ENCODE measurements around the gene SMARCAD1. TPM values are rescaled to one million over a fixed set of nuclear protein-coding genes. Genes with fewer than 3 reads are reported as not detected.

Gene SMARCAD1
- total and polyA plus RNA-seq, 2 donors (not counting 1 experiment from before 2014, with no cell fraction given), result 24.8 to 30.7 TPM

DNA sequence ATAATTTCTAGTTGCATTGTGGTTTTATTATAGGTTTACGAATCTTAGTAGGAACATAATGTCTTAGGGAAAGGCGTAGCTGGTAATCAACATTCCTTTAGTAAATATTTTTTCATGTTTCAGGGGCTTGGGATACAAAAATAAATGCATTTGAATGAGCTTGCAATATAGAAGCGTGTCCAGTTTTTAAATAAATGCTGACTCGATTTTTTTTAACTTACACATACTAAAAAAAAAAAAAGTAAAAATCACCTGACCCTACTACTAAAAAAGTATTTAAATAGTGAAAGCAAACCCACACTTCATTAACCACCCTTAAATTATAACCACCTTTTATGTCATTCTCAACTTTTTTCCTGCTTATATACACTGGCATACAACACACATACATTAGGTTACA lies 29.6 kb downstream of the SMARCAD1 start:
- no peaks in the 10 kb centered on the region for H4K20me1 ChIP-seq (ENCODE audit: control insufficient read depth, extremely low read depth, insufficient read depth, low read length)
- no peaks in the 10 kb centered on the region for H3K9me3 ChIP-seq (ENCODE audit: control insufficient read depth, insufficient read depth, low read depth, low read length)
- H3K4me1 ChIP-seq (ENCODE audit: control insufficient read depth, extremely low read depth, insufficient read depth, low read length), result no peaks in the 10 kb centered on the region
- H3K9ac ChIP-seq (ENCODE audit: insufficient read depth, low read length), result no peak overlapping the region
- H2AFZ ChIP-seq (ENCODE audit: low read length), result no peak overlapping the region
- no peaks in the 10 kb centered on the region for H3K27me3 ChIP-seq (ENCODE audit: control insufficient read depth, insufficient read depth, low read length)
- H3K4me2 ChIP-seq (ENCODE audit: extremely low read depth, insufficient read depth, low read length), result no peak overlapping the region
- H3K4me3 ChIP-seq (replicated peaks in 1 of 4; ENCODE audit: control extremely low read depth in 1 of 4, insufficient read depth in 1 of 4, low read depth in 3 of 4, low read length in 4 of 4), result no peak overlapping the region
- no peaks in the 10 kb centered on the region for H3K79me2 ChIP-seq (ENCODE audit: control insufficient read depth, insufficient read depth, low read length)
- no peaks in the 10 kb centered on the region for H3K36me3 ChIP-seq (ENCODE audit: control insufficient read depth, insufficient read depth, low read length)
- DNase-seq (ENCODE audit: low read depth in 2 of 2), result no peak
- TF ChIP-seq, protein P1, sequence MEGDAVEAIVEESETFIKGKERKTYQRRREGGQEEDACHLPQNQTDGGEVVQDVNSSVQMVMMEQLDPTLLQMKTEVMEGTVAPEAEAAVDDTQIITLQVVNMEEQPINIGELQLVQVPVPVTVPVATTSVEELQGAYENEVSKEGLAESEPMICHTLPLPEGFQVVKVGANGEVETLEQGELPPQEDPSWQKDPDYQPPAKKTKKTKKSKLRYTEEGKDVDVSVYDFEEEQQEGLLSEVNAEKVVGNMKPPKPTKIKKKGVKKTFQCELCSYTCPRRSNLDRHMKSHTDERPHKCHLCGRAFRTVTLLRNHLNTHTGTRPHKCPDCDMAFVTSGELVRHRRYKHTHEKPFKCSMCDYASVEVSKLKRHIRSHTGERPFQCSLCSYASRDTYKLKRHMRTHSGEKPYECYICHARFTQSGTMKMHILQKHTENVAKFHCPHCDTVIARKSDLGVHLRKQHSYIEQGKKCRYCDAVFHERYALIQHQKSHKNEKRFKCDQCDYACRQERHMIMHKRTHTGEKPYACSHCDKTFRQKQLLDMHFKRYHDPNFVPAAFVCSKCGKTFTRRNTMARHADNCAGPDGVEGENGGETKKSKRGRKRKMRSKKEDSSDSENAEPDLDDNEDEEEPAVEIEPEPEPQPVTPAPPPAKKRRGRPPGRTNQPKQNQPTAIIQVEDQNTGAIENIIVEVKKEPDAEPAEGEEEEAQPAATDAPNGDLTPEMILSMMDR (conservative IDR thresholded peaks at IDR 0.05 in 1 of 2, IDR thresholded peaks at IDR 0.05 in 1 of 2; ENCODE audit: low read depth in 1 of 2, low read length in 2 of 2), result no peak
- no peak for TF ChIP-seq EZH2 (IDR thresholded peaks at IDR 0.05; ENCODE audit: low read length, missing control alignments)
- H3K27ac ChIP-seq (ENCODE audit: insufficient read depth, low read length), result no peak overlapping the region

DNA sequence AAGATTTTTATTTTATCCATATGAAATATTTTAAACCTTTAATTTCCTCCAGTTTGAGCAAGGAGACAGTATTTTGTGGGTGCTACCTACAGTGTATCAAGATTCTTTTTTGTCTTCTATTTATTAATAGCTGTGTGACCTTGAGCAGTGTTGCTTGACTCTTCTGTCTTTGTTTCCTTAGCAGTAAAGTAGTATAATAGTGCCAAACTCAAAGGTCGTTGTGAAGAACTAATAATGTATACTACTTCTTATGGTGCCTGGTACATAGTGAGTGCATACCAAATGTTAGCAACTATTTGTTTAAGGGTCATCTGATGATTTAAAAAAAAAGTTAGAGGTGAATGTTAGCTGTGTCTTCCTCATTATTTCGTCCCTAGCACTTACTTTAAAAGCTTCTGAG lies 30.5 kb downstream of the SMARCAD1 start:
- no peak overlapping the region for H3K27ac ChIP-seq (ENCODE audit: insufficient read depth, low read length)
- no peak overlapping the region for H2AFZ ChIP-seq (ENCODE audit: low read length)
- no peaks in the 10 kb centered on the region for H4K20me1 ChIP-seq (ENCODE audit: control insufficient read depth, extremely low read depth, insufficient read depth, low read length)
- TF ChIP-seq EZH2 (IDR thresholded peaks at IDR 0.05; ENCODE audit: low read length, missing control alignments), result no peak
- TF ChIP-seq, protein P1 (conservative IDR thresholded peaks at IDR 0.05 in 1 of 2, IDR thresholded peaks at IDR 0.05 in 1 of 2; ENCODE audit: low read depth in 1 of 2, low read length in 2 of 2), result no peak
- no peaks in the 10 kb centered on the region for H3K27me3 ChIP-seq (ENCODE audit: control insufficient read depth, insufficient read depth, low read length)
- no peak overlapping the region for H3K4me2 ChIP-seq (ENCODE audit: extremely low read depth, insufficient read depth, low read length)
- H3K36me3 ChIP-seq (ENCODE audit: control insufficient read depth, insufficient read depth, low read length), result no peaks in the 10 kb centered on the region
- no peak overlapping the region for H3K4me3 ChIP-seq (replicated peaks in 1 of 4; ENCODE audit: control extremely low read depth in 1 of 4, insufficient read depth in 1 of 4, low read depth in 3 of 4, low read length in 4 of 4)
- H3K79me2 ChIP-seq (ENCODE audit: control insufficient read depth, insufficient read depth, low read length), result no peaks in the 10 kb centered on the region
- H3K9me3 ChIP-seq (ENCODE audit: control insufficient read depth, insufficient read depth, low read depth, low read length), result no peaks in the 10 kb centered on the region
- DNase-seq (ENCODE audit: low read depth in 2 of 2), result no peak
- no peaks in the 10 kb centered on the region for H3K4me1 ChIP-seq (ENCODE audit: control insufficient read depth, extremely low read depth, insufficient read depth, low read length)
- H3K9ac ChIP-seq (ENCODE audit: insufficient read depth, low read length), result no peak overlapping the region

DNA sequence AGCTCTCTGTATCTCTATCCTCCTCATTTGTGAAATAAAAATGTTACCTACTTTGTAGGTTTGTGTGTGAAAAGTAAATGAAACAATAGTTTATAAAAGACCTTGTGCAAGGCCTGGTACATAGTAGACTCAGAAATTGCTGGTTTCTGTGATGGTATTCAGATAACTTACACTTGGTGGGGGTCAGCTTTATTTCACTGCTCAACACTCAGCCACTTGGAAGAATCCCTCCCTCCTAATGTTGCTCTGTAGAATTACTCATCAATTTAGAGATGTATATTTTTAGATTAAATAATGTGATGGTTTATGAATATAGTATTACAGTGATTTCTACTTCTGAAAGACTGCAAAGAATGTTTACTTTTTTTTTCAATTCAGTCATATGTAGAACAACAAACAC lies 32.7 kb downstream of the SMARCAD1 start:
- TF ChIP-seq EZH2 (IDR thresholded peaks at IDR 0.05; ENCODE audit: low read length, missing control alignments), result no peak
- TF ChIP-seq, protein P1 (conservative IDR thresholded peaks at IDR 0.05 in 1 of 2, IDR thresholded peaks at IDR 0.05 in 1 of 2; ENCODE audit: low read depth in 1 of 2, low read length in 2 of 2), result no peak
- Histone ChIP-seq H2AFZ (ENCODE audit: low read length) (no peak overlapping the region), H3K79me2 (ENCODE audit: control insufficient read depth, insufficient read depth, low read length) (no peaks in the 10 kb centered on the region), H3K4me2 (ENCODE audit: extremely low read depth, insufficient read depth, low read length) (no peak overlapping the region), H4K20me1 (ENCODE audit: control insufficient read depth, extremely low read depth, insufficient read depth, low read length) (no peaks in the 10 kb centered on the region), H3K36me3 (ENCODE audit: control insufficient read depth, insufficient read depth, low read length) (no peaks in the 10 kb centered on the region), H3K9ac (ENCODE audit: insufficient read depth, low read length) (no peak overlapping the region), H3K27me3 (ENCODE audit: control insufficient read depth, insufficient read depth, low read length) (no peaks in the 10 kb centered on the region), H3K4me3 (replicated peaks in 1 of 4; ENCODE audit: control extremely low read depth in 1 of 4, insufficient read depth in 1 of 4, low read depth in 3 of 4, low read length in 4 of 4) (no peak overlapping the region), H3K9me3 (ENCODE audit: control insufficient read depth, insufficient read depth, low read depth, low read length) (no peaks in the 10 kb centered on the region), H3K27ac (ENCODE audit: insufficient read depth, low read length) (no peak overlapping the region), H3K4me1 (ENCODE audit: control insufficient read depth, extremely low read depth, insufficient read depth, low read length) (no peaks in the 10 kb centered on the region)
- DNase-seq (ENCODE audit: low read depth in 2 of 2), result no peak
